A673 (cell line): ENCODE results near the gene VOPP1. TPM values are rescaled to one million over a fixed set of nuclear protein-coding genes. Genes with fewer than 3 reads are reported as not detected.

Source experiments
- BruUV-seq: library from RNA; stranded (reverse); fragments of 400-500 nt; replicated peaks from 2 replicates; lab custom pipeline; 2021; lab: Mats Ljungman, UMichigan
- CTCF ChIA-PET: fragments of 300-600 bp; sonication (Branson Sonifier 250); formaldehyde crosslinking; loops from one replicate; lab custom pipeline; 2022; ENCODE audit warnings: antibody characterized with exemption; lab: Charles Lee
- POLR2A ChIA-PET: fragments of 300-600 bp; sonication (Branson Sonifier 250); formaldehyde crosslinking; loops from one replicate; lab custom pipeline; 2022; ENCODE audit warnings: antibody characterized with exemption; ENCODE audit not compliant: low non-redundant PET; lab: Charles Lee
- DNase-seq: peaks from one replicate; pipeline ENCODE4 v3.0.0-alpha.2; 2015; ENCODE audit warnings: low spot score
- H3K27ac ChIP-seq: fragments of 200-600 bp; sonication (generic); 2 replicates; pipeline ENCODE4 v1.5.1; 2016; ENCODE audit warnings: mixed run types, low read depth, mild to moderate bottlenecking, mixed read lengths, antibody characterized with exemption, low read length; ENCODE audit not compliant: poor library complexity, severe bottlenecking
- H3K27me3 ChIP-seq: fragments of 200-600 bp; sonication (generic); replicated peaks from 2 replicates; pipeline ENCODE4 v1.6.1; 2017; ENCODE audit warnings: mixed run types, low read depth, mild to moderate bottlenecking, mixed read lengths, antibody characterized with exemption, low read length; ENCODE audit not compliant: insufficient read depth, poor library complexity
- H3K36me3 ChIP-seq: fragments of 200-600 bp; sonication (generic); 2 replicates; pipeline ENCODE4 v1.6.1; 2016; ENCODE audit warnings: mixed run types, mild to moderate bottlenecking, mixed read lengths, antibody characterized with exemption, low read length; ENCODE audit not compliant: insufficient read depth, poor library complexity, severe bottlenecking
- H3K4me1 ChIP-seq: fragments of 200-600 bp; sonication (generic); 2 replicates; pipeline ENCODE4 v1.6.1; 2017; ENCODE audit warnings: mixed run types, mild to moderate bottlenecking, mixed read lengths, antibody characterized with exemption, low read length; ENCODE audit not compliant: insufficient read depth, poor library complexity, severe bottlenecking
- H3K4me3 ChIP-seq: fragments of 200-600 bp; sonication (generic); 2 replicates; pipeline ENCODE4 v1.5.1; 2016; ENCODE audit warnings: low read depth, mixed run types, mild to moderate bottlenecking, mixed read lengths, low read length; ENCODE audit not compliant: poor library complexity, severe bottlenecking
- H3K9me3 ChIP-seq: fragments of 200-600 bp; sonication (generic); 2 replicates; pipeline ENCODE4 v1.6.1; 2016; ENCODE audit warnings: mixed run types, low read depth, mild to moderate bottlenecking, mixed read lengths, antibody characterized with exemption, low read length; ENCODE audit not compliant: poor library complexity, severe bottlenecking
- CTCF ChIP-seq: fragments of 300-800, 200-600 bp; sonication (generic); conservative IDR thresholded peaks from 2 replicates; pipeline ENCODE4 v1.5.1; 2017; ENCODE audit warnings: low read depth, mild to moderate bottlenecking, antibody characterized with exemption, low read length, moderate library complexity, mixed read lengths
- EZH2 ChIP-seq: fragments of 200-600 bp; sonication (generic); IDR thresholded peaks from 2 replicates; pipeline ENCODE4 v1.6.1; 2017; ENCODE audit warnings: borderline replicate concordance, low read depth, mild to moderate bottlenecking, mixed read lengths, antibody characterized with exemption, low read length; ENCODE audit not compliant: poor library complexity, severe bottlenecking
- intact Hi-C: fragments of 100-400 bp; cut with micrococcal nuclease; formaldehyde crosslinking; loops from one replicate; pipeline ENCODE4 v1.10.0; 2022; ENCODE audit not compliant: unreplicated experiment
- total RNA-seq: library from RNA; stranded (reverse); gene quantifications from 2 replicates; pipeline ENCODE4 v1.2.3, GENCODE V29; 2021

The VOPP1 gene
- total RNA-seq, 1 experiment from 2014 or later = 49.6 TPM

- ChIA-PET POLR2A (no interaction called here), CTCF (no interaction called here)
- H3K4me1 ChIP-seq = no peaks in the 10 kb centered on the region
- no TSS peak for BruUV-seq
- no peak for TF ChIP-seq CTCF
- H3K27ac ChIP-seq = no peak overlapping the region
- no peaks in the 10 kb centered on the region for H3K9me3 ChIP-seq
- intact Hi-C loops = no loop called here
- H3K36me3 ChIP-seq = no peaks in the 10 kb centered on the region
- no peak overlapping the region for H3K4me3 ChIP-seq
- no peaks in the 10 kb centered on the region for H3K27me3 ChIP-seq
- DNase-seq = no peak
Observed at GRCh38 chr7:55491346-55491745, 81.0 kb downstream of the VOPP1 start.

- H3K27ac ChIP-seq = no peak overlapping the region
- CTCF ChIA-PET = no interaction called here
Observed at GRCh38 chr7:55490099-55490498, 82.2 kb downstream of the VOPP1 start.

GRCh38 chr7:55489552-55489951 is 82.8 kb downstream of the VOPP1 start:
- Histone ChIP-seq H3K4me3 (no peak overlapping the region), H3K4me1 (no peaks in the 10 kb centered on the region), H3K9me3 (no peaks in the 10 kb centered on the region), H3K27ac (no peak overlapping the region), H3K36me3 (no peaks in the 10 kb centered on the region), H3K27me3 (no peaks in the 10 kb centered on the region)
- ChIA-PET POLR2A (no interaction called here), CTCF (no interaction called here)
- no peak for DNase-seq
- no TSS peak for BruUV-seq
- intact Hi-C loops = no loop called here
- TF ChIP-seq EZH2 = no peak
- TF ChIP-seq CTCF = no peak

More at GRCh38 chr7:55490099-55490498, 82.2 kb downstream of the VOPP1 start:
- intact Hi-C loops = no loop called here
- no peaks in the 10 kb centered on the region for H3K9me3 ChIP-seq
- POLR2A ChIA-PET = no interaction called here
- H3K36me3 ChIP-seq = no peaks in the 10 kb centered on the region
- BruUV-seq = no TSS peak
- TF ChIP-seq CTCF = no peak
- no peak for TF ChIP-seq EZH2
- no peaks in the 10 kb centered on the region for H3K27me3 ChIP-seq
- DNase-seq = no peak
- H3K4me1 ChIP-seq = no peaks in the 10 kb centered on the region
- no peak overlapping the region for H3K4me3 ChIP-seq
